Inflammatory macrophage (primary cell): ENCODE results near the gene MICAL2.
A peak's percentile ranks its signal among the peaks of the same experiment; 100 is the strongest.

Experiments
- DNase-seq, 2 donors: peaks; one replicate each; pipeline ENCODE4 v3.0.0-alpha.2; 2020 to 2022

Gene MICAL2

DNA sequence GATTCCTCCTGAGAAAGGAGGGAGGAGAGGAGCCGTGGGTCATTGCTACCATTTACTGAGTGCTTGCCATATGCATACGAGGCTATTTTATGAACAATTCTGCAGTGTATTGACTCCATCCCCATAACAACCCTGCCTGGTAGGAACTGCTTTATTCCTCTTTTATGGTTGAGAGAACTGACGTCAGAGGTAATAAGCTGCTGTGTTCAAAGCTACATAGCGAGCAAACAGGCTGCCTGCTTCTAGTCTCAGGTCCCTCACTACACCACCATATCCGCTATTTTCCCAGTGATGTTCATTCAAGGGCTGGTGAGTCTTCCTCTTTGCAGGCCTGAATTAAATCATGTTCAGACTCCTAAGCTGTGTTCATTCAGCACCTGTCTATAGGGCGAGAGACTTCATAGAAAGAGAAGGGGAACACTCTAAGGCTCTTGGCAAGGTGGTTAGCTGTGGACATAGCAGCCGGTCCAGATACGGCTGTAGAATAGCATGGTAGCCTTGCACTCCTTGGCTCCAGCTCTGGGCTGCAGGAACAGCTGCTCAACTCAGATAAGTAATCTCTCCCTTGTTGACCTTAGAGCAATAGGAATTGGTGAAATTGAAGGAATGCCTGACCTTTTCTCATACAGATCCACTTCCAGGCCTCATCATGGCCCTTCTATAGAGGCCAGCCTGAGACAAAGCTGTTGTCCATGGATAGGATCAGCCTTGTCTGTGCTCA lies 82.6 kb downstream of the MICAL2 start:
- peak; percentile 30 to 58 for DNase-seq

DNA sequence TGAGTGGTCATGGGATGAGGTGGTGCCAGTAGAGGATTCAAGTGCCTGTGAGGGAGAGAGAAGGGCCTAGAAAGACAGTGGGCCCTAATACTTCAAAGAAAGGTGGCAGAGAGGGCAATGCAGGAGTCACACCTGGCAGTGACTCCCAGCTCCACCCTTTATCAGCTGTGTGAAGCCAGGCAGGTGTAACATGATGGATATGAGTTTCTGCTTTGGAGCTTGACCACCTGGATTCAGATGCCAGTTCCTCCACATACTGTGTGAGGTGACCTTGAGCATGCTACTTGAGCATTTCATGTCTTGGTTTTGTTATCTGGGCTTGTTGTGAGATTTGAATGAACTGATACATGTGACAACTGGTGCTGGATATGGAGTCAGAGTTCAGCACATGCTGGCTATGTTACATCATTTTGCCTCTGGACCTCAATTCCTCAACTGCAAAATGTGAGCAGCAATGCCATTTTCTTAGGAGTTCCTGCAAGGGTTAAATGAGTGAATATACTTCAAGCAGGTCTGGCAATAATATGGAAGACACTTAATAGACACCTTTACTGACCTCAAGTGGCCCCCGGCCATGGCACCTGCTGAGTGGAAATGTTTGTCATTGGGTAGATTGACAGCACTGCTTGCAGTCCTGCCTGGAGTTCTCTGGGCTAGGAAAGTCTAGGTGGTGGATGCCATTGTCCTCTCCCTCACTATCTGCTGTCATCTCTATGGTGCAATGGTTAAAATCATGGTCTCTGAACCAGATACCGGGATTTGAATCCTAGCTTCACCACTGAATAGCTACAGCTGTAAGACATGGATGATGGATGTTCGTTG lies 83.3 kb downstream of the MICAL2 start:
- DNase-seq, result peak; percentile 62 to 72

DNA sequence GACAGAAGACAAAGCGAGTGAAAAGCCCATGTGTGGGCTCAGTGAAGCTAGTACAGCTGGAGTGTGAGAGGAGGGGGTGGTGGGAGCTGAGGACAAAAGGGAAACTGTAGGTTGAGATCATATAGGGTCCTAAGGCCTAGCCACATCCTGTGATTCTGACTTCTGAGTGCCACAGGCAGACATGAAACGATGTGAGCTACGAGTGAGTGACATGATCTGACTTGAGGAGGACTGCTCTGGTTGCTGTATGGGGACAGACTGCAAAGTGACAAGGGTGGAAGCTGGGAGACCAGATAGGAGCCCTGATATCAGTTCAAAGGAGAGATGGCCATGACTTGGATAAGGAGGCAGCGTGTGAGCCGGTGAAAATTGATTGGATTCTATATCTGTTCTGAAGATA lies 85.4 kb downstream of the MICAL2 start:
- peak; percentile 28 to 73 for DNase-seq

DNA sequence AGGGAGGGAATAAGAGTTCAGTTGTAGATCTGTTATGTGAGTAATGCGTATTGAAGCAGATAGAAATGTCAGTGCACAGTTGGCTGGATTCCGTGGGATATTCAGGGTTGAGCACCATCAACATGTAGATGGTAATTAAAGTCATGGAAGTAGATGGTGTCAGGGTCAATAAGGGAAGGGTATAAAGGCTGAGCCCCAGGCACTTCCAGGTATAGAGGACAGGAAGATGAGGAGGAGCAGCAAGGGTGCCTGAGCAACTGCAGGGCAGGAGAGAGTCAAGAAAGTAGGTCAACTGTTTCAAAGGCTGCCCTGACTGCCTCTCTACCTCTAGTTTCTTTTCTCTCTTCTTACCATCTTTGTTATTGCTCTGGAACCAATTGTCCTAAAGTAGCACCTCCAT lies 85.9 kb downstream of the MICAL2 start:
- no peak for DNase-seq

DNA sequence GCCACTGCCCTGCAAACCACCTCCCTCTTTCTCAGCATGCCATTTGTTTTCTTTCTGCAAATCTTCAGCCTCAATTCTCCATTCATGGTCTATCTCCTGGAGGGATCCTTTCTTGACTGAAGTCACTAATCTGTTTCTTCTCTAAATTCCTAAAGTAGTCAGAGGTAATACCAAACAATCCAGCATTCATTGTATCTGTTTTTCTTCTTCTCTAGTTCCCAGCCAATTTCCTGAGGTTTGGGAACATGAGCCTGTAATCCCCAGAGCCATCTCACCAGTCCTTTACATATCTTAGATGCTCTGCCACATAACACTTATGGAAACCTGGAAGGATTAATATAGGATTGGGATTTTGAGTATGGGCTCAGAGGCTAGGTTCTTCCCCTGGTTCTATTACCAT lies 86.5 kb downstream of the MICAL2 start:
- DNase-seq, result no peak

DNA sequence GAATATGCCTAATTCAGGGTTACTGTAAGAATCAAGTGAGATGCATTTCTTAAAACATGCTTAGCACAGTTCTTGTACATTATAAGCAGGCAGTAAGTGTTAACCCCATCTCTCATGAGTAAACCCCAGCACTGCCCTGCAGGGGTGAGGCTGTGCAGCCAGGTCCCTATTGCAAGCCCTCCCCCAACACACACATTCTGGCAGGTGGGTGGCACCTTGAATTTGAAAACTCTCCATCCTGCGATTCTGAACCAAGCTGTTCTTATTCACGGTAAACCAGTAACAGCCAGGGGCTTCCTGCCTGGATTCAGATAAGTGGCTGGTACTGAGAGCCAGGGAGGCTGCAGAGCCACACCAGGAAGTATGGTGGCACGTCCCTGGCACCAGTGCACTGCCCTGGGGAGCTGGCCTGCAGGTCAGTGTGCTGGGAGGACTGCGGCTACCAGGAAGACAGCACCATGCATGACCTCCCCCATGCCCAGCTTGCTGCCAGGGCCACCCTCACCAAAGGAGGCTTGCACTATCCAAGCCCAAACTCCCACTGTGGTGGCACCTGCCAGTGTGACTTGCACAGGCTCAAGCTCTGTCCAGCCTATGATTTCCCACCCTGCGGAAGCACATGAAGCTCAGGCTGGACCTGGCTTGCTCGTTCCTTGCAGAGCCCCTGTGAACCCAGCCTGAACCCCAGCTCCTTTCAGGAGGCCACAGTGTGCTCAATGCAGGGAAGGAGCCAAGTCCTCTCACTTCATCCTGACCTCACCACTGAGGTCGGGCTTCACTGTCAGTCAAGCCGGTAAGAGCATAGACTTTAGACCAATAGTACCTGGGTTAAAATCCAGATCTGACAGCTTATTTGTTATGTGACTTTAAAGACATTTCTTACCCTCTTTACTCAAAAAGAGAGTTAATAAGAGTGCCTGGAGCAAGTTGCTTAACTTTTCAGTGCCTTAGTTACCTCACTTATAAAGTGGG lies 88.1 kb downstream of the MICAL2 start:
- no peak for DNase-seq

DNA sequence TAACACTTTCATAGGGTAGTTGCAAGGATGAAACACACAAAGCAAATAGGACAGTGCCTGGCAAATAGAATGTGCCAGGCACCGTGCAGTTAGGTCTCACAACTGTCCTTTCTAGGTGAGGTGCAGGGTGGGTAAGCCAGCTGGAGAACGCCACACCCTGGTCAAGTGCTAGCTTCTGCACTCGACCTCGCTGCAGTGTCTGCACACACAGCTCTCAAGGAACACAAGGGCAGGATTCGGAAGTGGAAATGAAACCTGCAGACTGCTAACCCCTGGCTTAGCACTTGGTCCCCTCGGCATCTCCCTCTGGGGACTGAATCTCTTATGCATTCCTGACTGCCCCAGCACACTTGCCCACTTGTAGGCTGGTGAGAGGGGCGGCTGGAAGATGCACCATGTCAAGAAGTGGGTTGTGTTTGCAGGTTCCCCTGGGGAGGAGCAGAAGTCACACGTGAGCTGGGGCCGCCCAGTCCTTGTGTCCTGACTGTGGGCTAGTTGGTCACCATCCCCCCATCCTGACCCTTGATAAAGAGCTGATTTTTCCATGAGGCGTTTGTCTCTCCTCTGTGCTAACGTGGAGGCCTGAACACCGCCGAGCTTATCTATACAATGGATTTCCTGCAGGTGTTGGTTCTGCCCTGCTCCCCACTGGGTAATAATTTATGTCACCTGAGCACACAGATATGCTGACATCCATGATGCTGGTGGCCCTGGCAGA lies 89.0 kb downstream of the MICAL2 start:
- DNase-seq, result no peak

DNA sequence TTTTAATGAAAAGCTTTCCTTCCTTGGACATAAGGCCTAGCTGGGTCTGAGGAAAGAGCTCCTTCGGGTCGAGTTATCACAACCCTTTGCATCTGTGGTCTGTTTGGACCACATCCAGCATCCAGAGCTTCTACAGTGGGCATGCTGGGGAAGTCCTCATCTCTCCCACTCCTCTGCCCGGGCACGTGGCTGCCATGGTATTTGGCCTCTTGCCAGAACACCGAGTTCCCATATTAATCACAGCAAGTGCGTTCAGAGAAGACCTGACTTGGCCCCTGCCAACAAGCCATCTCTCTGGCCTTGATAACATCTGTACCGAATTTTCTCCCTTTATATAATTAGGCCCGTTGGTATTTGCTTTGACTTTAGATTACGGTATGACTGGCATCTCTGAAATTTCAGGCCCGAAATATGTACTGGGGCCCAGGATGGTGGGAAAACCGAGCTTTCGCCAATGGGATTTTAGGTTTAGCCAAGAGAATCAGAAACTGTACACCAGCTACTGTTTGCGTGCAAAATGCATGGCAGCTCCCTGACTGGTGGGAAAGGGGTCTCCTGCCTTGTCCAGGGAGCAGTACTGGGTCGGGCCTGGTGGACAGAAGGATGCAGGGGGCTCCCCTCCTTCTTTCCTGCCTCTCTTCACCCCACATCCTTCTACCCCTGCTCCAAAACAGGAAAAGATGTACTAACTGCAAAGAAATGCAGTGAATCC lies 90.0 kb downstream of the MICAL2 start:
- peak; percentile 30 to 41 for DNase-seq

DNA sequence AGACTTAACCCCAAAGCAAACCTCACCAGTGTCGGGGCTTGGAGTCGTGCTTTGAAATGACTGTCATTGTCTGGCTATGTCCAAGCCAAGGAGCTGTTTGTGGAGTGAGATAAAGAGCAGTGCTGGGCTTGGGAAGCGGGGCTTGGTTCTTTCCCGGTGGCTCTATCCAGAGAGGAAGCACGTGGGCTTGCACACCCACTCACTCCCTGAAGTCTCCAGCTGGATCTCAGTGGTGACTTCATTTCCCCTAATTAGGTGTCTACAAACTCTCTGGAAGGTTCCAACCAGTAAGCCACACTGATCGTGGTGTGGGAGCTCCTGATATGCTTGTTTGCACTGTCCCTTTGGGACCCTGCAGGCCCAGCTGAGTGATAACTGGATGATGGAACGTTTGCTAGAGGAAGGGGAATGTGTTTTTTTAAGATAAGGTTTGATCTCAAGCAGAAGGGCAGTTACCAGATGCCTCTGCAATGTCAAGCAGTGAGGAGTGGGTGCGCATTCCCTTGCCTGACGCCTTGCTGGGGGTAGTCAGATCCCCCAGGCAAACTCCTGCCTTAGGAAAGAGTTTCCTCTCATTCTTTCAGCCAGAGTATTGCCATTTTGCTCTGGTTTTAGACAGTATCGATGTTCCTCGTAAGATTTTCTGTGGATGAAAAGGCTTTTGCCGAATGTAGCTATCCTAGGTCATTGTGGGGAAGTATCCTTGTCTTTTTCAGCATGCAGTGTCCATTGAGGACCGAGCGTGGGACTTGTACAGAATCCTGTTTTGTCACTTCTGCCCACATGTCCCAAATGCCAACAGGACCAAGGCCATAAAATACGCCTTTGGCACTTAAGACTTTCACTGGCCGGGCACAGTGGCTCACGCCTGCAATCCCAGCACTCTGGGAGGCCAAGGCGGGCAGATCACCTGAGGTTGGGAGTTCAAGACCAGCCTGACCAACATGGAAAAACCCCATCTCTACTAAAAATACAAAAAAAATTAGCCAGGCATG lies 90.9 kb downstream of the MICAL2 start:
- DNase-seq, result peak in 1 of 2 donors; percentile 63

DNA sequence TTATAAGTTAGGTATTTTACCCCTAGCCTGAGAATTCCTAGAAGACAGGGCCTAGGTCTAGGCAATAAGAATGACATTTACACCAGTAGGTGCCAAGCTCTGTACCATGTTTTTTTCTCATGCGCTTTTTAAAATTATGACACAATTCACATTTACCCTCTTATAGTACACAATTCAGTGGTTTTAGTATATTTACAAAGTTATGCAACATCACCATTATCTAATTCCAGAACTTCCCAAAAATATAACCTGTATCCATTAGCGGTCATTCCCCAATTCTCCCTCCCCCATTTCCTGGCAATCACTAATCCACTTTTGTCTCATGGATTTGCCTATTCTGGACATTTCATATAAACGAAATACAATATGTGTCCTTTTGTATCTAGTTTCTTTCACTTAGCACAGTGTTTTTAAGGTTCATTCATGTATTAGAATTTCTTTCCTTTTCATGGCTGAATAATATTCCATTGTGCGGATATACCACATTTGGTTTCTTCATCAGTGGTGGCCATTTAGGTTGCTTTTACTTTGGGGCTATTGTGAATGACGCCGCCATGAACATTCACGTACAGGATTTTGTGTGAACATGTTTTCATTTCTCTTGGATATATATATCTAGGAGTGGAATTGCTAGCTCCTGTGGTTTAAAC lies 92.4 kb downstream of the MICAL2 start:
- DNase-seq, result peak in 1 of 2 donors; percentile 13

DNA sequence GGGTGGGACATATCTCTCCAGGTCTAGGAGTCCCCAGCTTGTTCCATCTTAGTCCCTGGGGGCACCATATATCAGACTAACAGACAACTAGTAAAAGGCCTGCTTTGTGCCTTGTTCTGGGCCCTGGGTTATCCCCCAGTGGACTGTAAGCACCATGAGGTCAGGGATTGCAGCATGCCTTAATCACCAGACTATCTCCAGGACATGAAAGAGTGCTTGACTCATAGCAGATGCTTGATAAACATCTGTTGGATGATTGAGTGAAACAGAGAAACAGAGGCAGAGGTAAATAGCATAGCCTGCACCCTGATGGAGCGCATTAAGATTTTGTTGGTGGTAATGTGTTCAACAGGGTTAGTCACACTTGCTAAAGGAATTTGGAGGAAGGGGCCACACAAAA lies 94.1 kb downstream of the MICAL2 start:
- DNase-seq, result no peak

DNA sequence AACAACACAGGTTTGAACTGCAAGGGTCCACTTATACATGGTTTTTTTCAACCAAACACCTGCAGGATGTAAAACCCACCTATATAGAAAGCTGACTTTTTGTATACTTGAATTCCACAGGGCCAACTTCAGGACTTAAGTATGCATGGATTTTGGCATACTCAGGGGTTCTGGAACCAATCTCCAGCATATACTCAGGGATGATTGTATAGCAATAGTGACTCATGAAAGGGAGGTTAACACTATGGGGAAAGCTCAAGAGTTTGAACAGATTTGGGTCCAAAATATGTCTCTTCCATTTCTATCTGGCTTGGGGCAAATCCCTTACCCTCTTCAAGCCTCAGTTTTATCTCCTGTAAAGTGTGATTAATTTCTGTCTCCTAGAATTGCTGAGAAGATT lies 94.9 kb downstream of the MICAL2 start:
- DNase-seq, result no peak

DNA sequence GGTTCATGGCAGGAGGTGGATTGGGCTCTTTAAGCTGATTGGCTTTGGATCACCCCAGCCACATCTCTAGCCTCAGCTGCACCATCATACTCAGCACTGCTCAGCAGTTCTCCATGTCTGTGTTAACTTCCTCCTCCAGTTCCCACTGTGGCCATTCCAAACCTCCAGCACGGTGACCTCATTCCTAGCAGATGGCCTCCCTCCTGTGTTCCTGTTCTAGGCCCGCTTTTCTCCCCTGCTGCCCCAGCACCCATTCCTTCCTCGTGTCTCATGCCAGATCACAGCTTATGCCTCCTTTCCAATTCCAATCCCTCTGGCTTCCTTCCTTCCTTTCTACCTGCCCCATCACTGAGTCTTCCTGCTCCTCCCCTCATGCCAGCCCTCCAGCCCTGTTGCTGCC lies 96.1 kb downstream of the MICAL2 start:
- peak; percentile 72 to 88 for DNase-seq

DNA sequence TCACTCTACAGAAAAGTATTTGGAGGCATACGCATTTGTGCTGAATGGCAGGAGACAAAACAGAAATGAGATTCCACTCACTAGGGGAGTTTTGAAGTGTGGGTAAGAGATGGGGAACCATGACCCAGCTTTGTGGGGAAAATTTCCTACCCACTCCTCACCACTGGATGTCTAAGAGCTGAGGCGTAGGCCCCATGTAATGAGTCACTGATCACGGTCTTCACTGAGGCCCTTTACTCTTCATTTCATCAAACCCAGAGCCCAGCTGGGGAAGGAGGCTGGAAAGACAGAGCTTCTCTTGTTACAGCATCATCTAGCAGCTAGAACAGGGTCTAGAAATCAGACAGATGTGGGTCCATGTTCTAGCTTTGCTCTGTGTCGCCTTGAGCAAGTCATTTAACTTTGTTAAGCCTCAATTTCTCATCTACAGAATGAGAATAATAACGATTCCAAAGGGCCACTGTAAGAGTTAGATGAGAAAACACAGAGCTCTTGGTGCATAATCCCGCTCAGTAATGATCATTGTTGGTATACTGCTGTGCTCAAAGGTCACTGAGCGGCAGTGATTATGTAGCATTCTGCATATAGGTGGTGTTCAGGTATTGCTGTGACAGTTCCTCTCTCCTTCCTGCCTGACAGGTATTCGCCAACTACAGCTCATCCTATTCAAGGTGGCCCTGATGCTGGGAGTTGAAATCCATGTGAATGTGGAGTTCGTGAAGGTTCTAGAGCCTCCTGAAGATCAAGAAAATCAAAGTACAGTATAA lies 97.2 kb downstream of the MICAL2 start:
- DNase-seq, result peak; percentile 66 to 86

DNA sequence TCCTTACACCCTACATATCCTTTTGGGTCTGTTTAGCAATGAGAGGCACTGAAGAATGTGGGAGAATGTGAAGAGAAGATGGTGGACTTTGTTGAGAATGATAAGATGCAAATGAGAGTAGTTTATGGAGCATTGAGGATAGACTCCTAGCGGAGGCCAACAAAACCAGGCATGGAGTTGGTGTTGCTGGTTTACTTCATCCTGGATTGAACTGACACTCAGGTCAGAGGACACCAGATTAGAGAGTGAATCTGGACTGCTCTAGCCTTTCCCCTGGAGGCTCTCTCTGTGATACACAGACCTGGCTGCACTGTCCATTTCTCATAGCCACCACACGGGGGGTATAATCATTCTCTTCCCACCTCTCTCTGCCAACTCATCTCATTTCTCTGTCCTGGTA lies 98.7 kb downstream of the MICAL2 start:
- DNase-seq, result no peak

DNA sequence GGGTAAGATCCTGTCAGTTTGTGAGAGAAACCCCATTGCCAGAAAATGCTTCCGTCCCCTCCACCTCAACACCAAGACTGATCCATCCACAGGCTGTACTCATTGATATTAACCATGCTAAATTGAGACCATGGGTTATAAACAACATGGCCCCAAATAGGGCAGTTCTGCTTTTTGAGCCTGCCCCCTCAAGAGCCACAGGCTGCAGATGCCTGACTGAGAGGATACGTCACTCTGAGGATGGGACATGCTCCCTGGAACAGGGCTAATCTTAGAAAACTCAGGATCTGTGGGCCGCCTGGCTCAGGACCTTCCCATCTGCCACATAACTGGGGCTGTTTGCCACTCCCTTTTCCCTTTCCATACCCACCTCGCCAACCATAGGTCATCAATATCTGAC lies 99.8 kb downstream of the MICAL2 start:
- DNase-seq, result no peak

DNA sequence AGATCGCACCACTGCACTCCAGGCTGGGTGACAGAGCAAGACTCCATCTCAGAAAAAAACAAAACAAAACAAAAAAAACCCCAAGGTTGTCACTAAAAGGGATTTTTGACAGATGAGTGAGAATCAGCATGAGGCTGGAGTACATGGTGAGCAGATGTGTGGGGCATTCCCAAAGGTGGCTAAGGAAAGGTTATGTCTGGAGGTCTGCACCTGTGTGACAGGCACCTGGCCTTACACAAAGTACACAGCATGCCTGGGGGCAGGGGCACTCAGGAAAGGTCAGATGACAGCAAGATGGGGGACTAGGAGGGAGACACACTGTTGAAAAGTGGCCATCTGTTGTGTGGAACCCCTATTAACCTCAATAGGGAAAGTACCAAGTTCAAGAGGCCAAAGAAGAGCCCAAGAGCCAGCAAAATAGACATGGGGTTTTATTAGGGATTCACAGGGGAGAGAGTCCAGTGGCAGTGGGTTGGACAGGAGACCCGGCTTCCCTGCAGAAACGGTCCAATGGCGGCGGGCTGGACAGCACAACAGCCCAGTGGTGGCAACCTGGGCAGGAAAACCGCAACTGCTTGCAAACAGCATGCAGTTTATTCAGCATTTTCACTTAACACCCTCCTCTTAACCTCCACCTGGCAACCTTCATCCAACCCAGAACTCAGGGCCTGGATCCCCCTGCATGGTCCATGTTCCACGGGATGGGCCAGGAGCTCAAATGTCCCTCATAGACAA lies 101.1 kb downstream of the MICAL2 start:
- no peak for DNase-seq

DNA sequence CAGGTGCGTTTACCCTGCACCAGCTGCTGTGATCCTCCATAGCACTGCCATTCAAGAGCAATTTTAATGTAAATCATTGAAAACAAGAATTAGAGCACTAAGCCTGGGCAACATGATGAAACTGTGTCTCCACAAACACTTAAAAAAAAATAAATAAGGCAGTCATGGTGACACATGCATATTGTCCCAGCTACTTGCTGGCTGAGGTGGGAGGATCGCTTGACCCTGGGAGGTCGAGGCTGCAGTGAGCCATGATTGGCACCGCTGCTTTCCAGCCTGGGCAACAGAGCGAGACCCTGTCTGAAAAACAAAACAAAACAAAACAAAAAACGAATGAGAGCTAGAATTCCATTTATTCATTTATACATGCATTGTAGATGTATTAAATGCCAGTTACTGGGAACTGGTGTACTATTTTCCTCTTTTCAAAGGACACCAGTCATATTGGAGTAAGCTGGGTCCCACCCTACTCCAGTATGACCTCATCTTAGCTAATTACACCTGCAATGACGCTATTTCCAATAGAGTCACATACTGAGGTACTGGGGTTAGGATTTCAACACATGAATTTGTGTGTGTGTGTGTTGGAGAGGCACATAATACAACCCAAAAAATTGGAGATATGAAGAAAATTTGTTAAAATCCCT lies 101.9 kb downstream of the MICAL2 start:
- no peak for DNase-seq
